Measurements from ENCODE around the gene FUT3.

Gene FUT3

DNA sequence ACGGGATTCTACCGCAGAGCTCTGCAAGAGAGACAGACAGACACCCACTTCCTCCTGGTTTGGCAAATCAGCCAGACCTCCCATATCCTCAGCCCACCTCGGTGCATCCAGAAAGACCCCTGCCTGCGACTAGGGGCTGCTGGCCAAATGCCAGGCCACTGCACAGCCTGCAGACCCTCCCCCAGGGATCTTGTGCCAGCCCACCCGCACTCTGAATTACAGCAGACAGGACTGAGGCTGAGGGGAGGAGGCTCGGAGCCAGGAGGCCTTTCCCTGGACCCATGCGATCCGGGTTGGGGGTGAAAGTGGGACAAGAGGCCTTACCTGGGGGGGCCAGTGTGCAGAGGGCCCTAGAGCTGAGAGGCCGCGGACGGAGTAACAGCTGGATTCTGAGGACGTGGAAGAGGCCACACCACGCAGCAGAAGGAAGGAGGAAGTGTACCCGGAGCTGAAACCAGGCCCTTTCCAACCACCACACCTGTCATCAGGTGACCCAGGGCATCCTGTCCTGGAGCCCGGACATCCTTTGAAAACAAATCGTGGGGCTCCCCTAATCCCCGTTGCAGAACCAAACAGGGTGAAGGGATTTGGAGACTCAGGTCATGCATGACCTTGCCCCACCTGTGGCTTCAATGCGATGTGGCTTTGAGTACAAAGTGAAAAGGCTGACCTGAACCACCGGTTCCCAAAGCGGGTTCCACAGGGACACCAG, 12.7 kb downstream of the FUT3 start:
- TF ChIP-seq, protein P1, sequence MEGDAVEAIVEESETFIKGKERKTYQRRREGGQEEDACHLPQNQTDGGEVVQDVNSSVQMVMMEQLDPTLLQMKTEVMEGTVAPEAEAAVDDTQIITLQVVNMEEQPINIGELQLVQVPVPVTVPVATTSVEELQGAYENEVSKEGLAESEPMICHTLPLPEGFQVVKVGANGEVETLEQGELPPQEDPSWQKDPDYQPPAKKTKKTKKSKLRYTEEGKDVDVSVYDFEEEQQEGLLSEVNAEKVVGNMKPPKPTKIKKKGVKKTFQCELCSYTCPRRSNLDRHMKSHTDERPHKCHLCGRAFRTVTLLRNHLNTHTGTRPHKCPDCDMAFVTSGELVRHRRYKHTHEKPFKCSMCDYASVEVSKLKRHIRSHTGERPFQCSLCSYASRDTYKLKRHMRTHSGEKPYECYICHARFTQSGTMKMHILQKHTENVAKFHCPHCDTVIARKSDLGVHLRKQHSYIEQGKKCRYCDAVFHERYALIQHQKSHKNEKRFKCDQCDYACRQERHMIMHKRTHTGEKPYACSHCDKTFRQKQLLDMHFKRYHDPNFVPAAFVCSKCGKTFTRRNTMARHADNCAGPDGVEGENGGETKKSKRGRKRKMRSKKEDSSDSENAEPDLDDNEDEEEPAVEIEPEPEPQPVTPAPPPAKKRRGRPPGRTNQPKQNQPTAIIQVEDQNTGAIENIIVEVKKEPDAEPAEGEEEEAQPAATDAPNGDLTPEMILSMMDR (IDR thresholded peaks at IDR 0.05; ENCODE audit: insufficient read depth, missing control alignments): no peak
- no peak for FAIRE-seq

DNA sequence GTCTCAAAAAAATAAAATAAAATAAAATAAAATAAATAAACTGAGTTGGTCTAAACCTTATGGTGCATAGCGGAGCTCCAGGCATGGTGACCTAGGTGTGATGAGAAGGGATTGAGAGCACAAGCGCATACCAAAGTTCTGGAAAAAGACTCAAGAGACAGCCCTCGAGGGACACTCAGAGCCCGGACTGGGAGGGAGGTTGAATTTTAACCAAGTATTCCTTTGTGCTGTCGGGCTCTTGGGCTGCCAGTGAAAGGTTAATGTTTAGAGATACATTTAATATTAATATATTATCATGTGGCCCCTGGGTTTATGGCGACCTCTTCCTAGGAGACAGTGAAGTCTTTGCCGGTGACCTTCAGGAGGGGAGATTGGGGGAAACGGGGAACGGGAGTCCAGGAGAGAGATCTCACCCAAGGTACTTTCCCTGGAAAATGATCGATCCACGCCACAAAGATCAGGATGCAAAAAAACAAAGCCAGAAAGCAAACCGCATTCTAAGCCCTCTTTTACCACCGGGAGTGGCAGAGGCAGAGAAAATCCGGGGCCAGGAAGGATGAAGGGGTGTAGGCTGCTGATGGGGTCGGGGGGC, 13.4 kb downstream of the FUT3 start:
- no peak for FAIRE-seq
- TF ChIP-seq, protein P1 (IDR thresholded peaks at IDR 0.05; ENCODE audit: insufficient read depth, missing control alignments): no peak
- DNase-seq (ENCODE audit: insufficient read length, low spot score): no peak

More for the DNA sequence above, 12.7 kb downstream of the FUT3 start:
- no peak for DNase-seq (ENCODE audit: insufficient read length, low spot score)

GRCh38 chr19:5832527-5833216, 18.6 kb downstream of the FUT3 start:
- DNase-seq (ENCODE audit: insufficient read length, low spot score) (peak; percentile 13), FAIRE-seq (no peak)
- TF ChIP-seq, protein P1 (IDR thresholded peaks at IDR 0.05; ENCODE audit: insufficient read depth, missing control alignments): no peak

- TF ChIP-seq, protein P1 (IDR thresholded peaks at IDR 0.05; ENCODE audit: insufficient read depth, missing control alignments): no peak
- FAIRE-seq: no peak
- DNase-seq (ENCODE audit: insufficient read length, low spot score): peak; percentile 10
Measured at GRCh38 chr19:5832061-5832460, 19.2 kb downstream of the FUT3 start.

DNA sequence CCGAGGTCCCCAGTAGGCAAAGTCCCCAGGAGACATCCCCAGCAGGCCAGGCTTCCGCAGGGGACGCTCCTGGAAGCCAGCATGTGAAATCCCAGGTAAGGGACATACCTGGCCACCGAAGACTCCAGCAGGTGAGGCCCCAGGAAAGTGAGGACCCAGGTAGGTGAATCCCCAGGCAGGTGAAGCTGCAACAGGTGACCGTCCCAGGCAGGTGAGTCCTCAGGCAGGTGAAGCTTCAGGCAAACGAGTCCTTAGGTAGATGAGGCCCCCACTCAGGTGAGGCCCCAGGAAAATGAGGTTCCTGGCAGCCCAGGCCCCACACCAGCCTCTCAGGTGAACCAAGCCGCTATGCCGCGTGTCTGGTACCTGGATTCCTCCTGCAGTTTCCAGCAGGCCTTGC, 20.1 kb downstream of the FUT3 start:
- TF ChIP-seq, protein P1 (IDR thresholded peaks at IDR 0.05; ENCODE audit: insufficient read depth, missing control alignments): no peak
- DNase-seq (ENCODE audit: insufficient read length, low spot score) (no peak), FAIRE-seq (no peak)

GRCh38 chr19:5829567-5830310, 21.5 kb downstream of the FUT3 start:
- DNase-seq (ENCODE audit: insufficient read length, low spot score) (no peak), FAIRE-seq (no peak)
- TF ChIP-seq, protein P1 (IDR thresholded peaks at IDR 0.05; ENCODE audit: insufficient read depth, missing control alignments): no peak

Data from D721Med (cell line).